A549 (cell line): ENCODE measurements around the gene NELFB. TPM values are rescaled to one million over a fixed set of nuclear protein-coding genes. Genes with fewer than 3 reads are reported as not detected.

Source experiments
- ATAC-seq, 2 experiments: fragments of 200-7000 bp in 1 of 2; fragments of >200 bp in 1 of 2; cut with Nextera tagmentation in 1 of 2; cut with Tn5 transposase in 1 of 2; 3 replicates each; pipeline versions ENCODE4 v1.8.0 to v1.9.1; 2018 to 2020; ENCODE audit warnings: mild to moderate bottlenecking in 1 of 2, moderate library complexity in 1 of 2
- CTCF ChIA-PET: fragments of 300-600 bp; sonication (Branson Sonifier 250); formaldehyde crosslinking; extraction: SDS; loops from one replicate; lab custom pipeline; 2021; ENCODE audit warnings: antibody characterized with exemption, inconsistent platforms; lab: Yijun Ruan, JAX
- POLR2A ChIA-PET: fragments of 350-600 bp; formaldehyde crosslinking; extraction: SDS; loops from one replicate; lab custom pipeline; 2021; ENCODE audit warnings: antibody characterized with exemption, inconsistent platforms; lab: Yijun Ruan, JAX
- DNase-seq, 2 experiments: peaks; one replicate each; pipeline versions ENCODE4 v3.0.0 to v3.0.0-alpha.2; 2011 to 2016; ENCODE audit warnings: low read depth in 1 of 2, low spot score in 1 of 2
- FAIRE-seq: peaks from 2 replicates; lab custom pipeline; 2011; peaks lifted over from hg19 to GRCh38; lab: Jason Lieb, UNC
- H3K27ac ChIP-seq, 2 experiments: fragments of >200 bp; sonication (Bioruptor Twin); formaldehyde crosslinking; 3 replicates each; pipeline ENCODE4 v1.5.1; 2016 to 2017
- H3K4me1 ChIP-seq: fragments of >200 bp; sonication (Bioruptor Twin); formaldehyde crosslinking; 3 replicates; pipeline ENCODE4 v1.6.1; 2016
- H3K4me2 ChIP-seq: fragments of >200 bp; sonication (Bioruptor Twin); formaldehyde crosslinking; 3 replicates; pipeline ENCODE4 v1.6.1; 2016
- H3K4me3 ChIP-seq: fragments of >200 bp; sonication (Bioruptor Twin); formaldehyde crosslinking; 3 replicates; pipeline ENCODE4 v1.5.1; 2016
- H3K9me3 ChIP-seq: fragments of >200 bp; sonication (Bioruptor Twin); formaldehyde crosslinking; 3 replicates; pipeline ENCODE4 v1.6.1; 2016
- ATOH8 ChIP-seq: fragments of 250-450 bp; sonication (Bioruptor Pico); IDR thresholded peaks from 2 replicates; pipeline ENCODE4 v1.5.0; 2020; ENCODE audit warnings: low read depth, mild to moderate bottlenecking, moderate library complexity
- BCL3 ChIP-seq: fragments of >200 bp; sonication (Bioruptor Twin); formaldehyde crosslinking; IDR thresholded peaks from 3 replicates; pipeline ENCODE4 v1.6.1; 2016
- CBX2 ChIP-seq: fragments of 200-600 bp; sonication (generic); IDR thresholded peaks from 2 replicates; pipeline ENCODE4 v1.6.1; 2016; ENCODE audit warnings: low read depth, mild to moderate bottlenecking, borderline replicate concordance
- CTCF ChIP-seq: fragments of >200 bp; sonication (Bioruptor Twin); formaldehyde crosslinking; IDR thresholded peaks from 3 replicates; pipeline ENCODE4 v1.5.1; 2016
- HDAC2 ChIP-seq: fragments of 200-600 bp; sonication (generic); IDR thresholded peaks from 2 replicates; pipeline ENCODE4 v1.6.1; 2016
- HOXB5 ChIP-seq: fragments of 250-450 bp; sonication (Bioruptor Pico); IDR thresholded peaks from 2 replicates; pipeline ENCODE4 v1.5.0; 2020; ENCODE audit warnings: mild to moderate bottlenecking, moderate library complexity
- JUNB ChIP-seq: fragments of >200 bp; sonication (Bioruptor Twin); formaldehyde crosslinking; IDR thresholded peaks from 2 replicates; pipeline ENCODE4 v1.6.1; 2016
- MAFK ChIP-seq: fragments of 450-650 bp; IDR thresholded peaks from 2 replicates; pipeline ENCODE4 v1.6.1; 2014; ENCODE audit not compliant: partially characterized antibody
- NR3C1 ChIP-seq: fragments of >200 bp; sonication (Bioruptor Twin); formaldehyde crosslinking; IDR thresholded peaks from 3 replicates; pipeline ENCODE4 v1.6.1; 2017
- PBX3 ChIP-seq: IDR thresholded peaks from 2 replicates; pipeline ENCODE4 v1.6.1; 2012
- RAD21 ChIP-seq, 2 experiments: fragments of >200 bp in 1 of 2; sonication (Bioruptor Twin) in 1 of 2; formaldehyde crosslinking in 1 of 2; IDR thresholded peaks in 1 of 2; conservative IDR thresholded peaks in 1 of 2; 2 replicates in 1 of 2; 3 replicates in 1 of 2; pipeline ENCODE4 v1.6.1; 2012 to 2018; ENCODE audit warnings: inconsistent platforms in 1 of 2
- RARB ChIP-seq: fragments of 250-450 bp; sonication (Bioruptor Pico); IDR thresholded peaks from 2 replicates; pipeline ENCODE4 v1.8.0; 2021; ENCODE audit warnings: mild to moderate bottlenecking, moderate library complexity
- RCOR1 ChIP-seq: fragments of 150-350 bp; IDR thresholded peaks from 2 replicates; pipeline ENCODE4 v1.6.1; 2014; ENCODE audit warnings: antibody characterized with exemption, low read length, low read depth
- SREBF2 ChIP-seq: fragments of 450-650 bp; IDR thresholded peaks from 2 replicates; pipeline ENCODE4 v1.6.1; 2014; ENCODE audit warnings: mild to moderate bottlenecking, moderate library complexity
- TP53 ChIP-seq: fragments of 250-450 bp; sonication (Bioruptor Pico); IDR thresholded peaks from 2 replicates; pipeline ENCODE4 v1.5.0; 2021; ENCODE audit warnings: mild to moderate bottlenecking, moderate library complexity
- ZFP36 ChIP-seq: fragments of 450-650 bp; IDR thresholded peaks from 2 replicates; pipeline ENCODE4 v1.6.1; 2014; ENCODE audit warnings: borderline replicate concordance; ENCODE audit not compliant: partially characterized antibody
- ZNF302 ChIP-seq: fragments of 250-450 bp; sonication (Bioruptor Pico); IDR thresholded peaks from 2 replicates; pipeline ENCODE4 v1.9.0; 2021; ENCODE audit warnings: inconsistent platforms, mild to moderate bottlenecking, moderate library complexity
- ZSCAN20 ChIP-seq: fragments of 250-450 bp; sonication (Bioruptor Pico); IDR thresholded peaks from 2 replicates; pipeline ENCODE4 v1.8.0; 2022; ENCODE audit warnings: mild to moderate bottlenecking, moderate library complexity
- WGBS: methylation state at CpG from one replicate; pipeline ENCODE4 v1.1.6; 2017; ENCODE audit errors: missing lambda C conversion rate; 5-methylcytosine and 5-hydroxymethylcytosine counted together
- polyA plus RNA-seq, 4 experiments: library from polyadenylated mRNA; depleted of rRNA in 3 of 4; stranded (reverse); fragments of >200 nt; fragmentation: RNase III in 1 of 4; extraction: RNeasy Plus Mini Kit Qiagen cat#74134 plus additional on column Dnase treatment in 1 of 4; gene quantifications; 2 replicates in 3 of 4; 3 replicates in 1 of 4; pipeline ENCODE4 v1.2.3, GENCODE V29; 2011 to 2017
- TF ChIP-seq, protein P1 (sequence below): IDR thresholded peaks from 2 replicates; pipeline ENCODE4 v1.6.1; 2012; ENCODE audit warnings: low read depth, borderline replicate concordance
- TF ChIP-seq, protein P2 (sequence below): fragments of 450-650 bp; IDR thresholded peaks from 2 replicates; pipeline ENCODE4 v1.6.1; 2014; ENCODE audit warnings: antibody characterized with exemption

The NELFB gene
- polyA plus RNA-seq, 2 of the 4 experiments (the other 2 are of a cell fraction), result 31.8 to 45.3 TPM

GRCh38 chr9:137273095-137273490 is 18.0 kb downstream of the NELFB start:
- CTCF ChIA-PET, result interaction anchor here (0.7 to 4.2 kb wide), 7 partner anchors 11 to 187 kb away, joined by 3 to 43 read pairs (median 4); partner anchors contain the start of genes MAN1B1 and NRARP
- 78% methylated on average over 9 of the region's 13 CpGs for WGBS
- POLR2A ChIA-PET, result interaction anchor here (1.2 kb wide), 1 partner anchor 32 kb away, joined by 4 read pairs; the partner anchor contains the start of gene TUBB4B
- Histone ChIP-seq H3K27ac (no peak overlapping the region; a peak in 1 of 6 replicates), H3K4me2 (no peak overlapping the region), H3K4me3 (no peak overlapping the region), H3K4me1 (peaks cover 41% of the 10 kb centered on the region), H3K9me3 (no peaks in the 10 kb centered on the region)
- no peak for ATAC-seq
- no peak for TF ChIP-seq RAD21 (conservative IDR thresholded peaks at IDR 0.05 in 1 of 2, IDR thresholded peaks at IDR 0.05 in 1 of 2)
- no peak for TF ChIP-seq RARB (CRISPR knock-in tag)
- no peak for TF ChIP-seq HDAC2
- no peak for TF ChIP-seq JUNB
- TF ChIP-seq, protein P1, sequence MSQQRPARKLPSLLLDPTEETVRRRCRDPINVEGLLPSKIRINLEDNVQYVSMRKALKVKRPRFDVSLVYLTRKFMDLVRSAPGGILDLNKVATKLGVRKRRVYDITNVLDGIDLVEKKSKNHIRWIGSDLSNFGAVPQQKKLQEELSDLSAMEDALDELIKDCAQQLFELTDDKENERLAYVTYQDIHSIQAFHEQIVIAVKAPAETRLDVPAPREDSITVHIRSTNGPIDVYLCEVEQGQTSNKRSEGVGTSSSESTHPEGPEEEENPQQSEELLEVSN, result no peak
- TF ChIP-seq ATOH8, result no peak
- no peak for TF ChIP-seq BCL3
- no peak for TF ChIP-seq ZNF302 (CRISPR knock-in tag)
- TF ChIP-seq MAFK, result no peak
- no peak for TF ChIP-seq CBX2
- no peak for TF ChIP-seq NR3C1
- no peak for TF ChIP-seq ZFP36
- TF ChIP-seq ZSCAN20 (CRISPR knock-in tag), result no peak
- no peak for TF ChIP-seq HOXB5 (CRISPR knock-in tag)
- TF ChIP-seq, protein P2, sequence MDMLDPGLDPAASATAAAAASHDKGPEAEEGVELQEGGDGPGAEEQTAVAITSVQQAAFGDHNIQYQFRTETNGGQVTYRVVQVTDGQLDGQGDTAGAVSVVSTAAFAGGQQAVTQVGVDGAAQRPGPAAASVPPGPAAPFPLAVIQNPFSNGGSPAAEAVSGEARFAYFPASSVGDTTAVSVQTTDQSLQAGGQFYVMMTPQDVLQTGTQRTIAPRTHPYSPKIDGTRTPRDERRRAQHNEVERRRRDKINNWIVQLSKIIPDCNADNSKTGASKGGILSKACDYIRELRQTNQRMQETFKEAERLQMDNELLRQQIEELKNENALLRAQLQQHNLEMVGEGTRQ, result no peak
- no peak for TF ChIP-seq SREBF2
- TF ChIP-seq PBX3, result no peak
- no peak for TF ChIP-seq TP53 (CRISPR knock-in tag)
- TF ChIP-seq RCOR1, result no peak
- TF ChIP-seq CTCF, result no peak
- DNase-seq, result no peak
- FAIRE-seq, result no peak
